Mesothelial cell of epicardium (in vitro differentiated cells): ENCODE data around the gene DPF3. TPM values are rescaled to one million over a fixed set of nuclear protein-coding genes. Genes with fewer than 3 reads are reported as not detected.

ENCODE experiments used
- DNase-seq, 2 experiments: peaks; one replicate each; pipeline ENCODE4 v3.0.0; 2021; ENCODE audit warnings: low spot score in 2 of 2; ENCODE audit not compliant: unreplicated experiment in 2 of 2
- H3K27ac Mint-ChIP-seq: 2 replicates; pipeline ENCODE4 v1.8.0; 2021; ENCODE audit warnings: mixed read lengths
- H3K27me3 Mint-ChIP-seq: 2 replicates; pipeline ENCODE4 v1.8.0; 2021; ENCODE audit warnings: low read depth, mixed read lengths
- H3K36me3 Mint-ChIP-seq: 2 replicates; pipeline ENCODE4 v1.8.0; 2021; ENCODE audit warnings: mixed read lengths
- H3K4me1 Mint-ChIP-seq: 2 replicates; pipeline ENCODE4 v1.8.0; 2021; ENCODE audit warnings: mixed read lengths
- H3K4me3 Mint-ChIP-seq: 2 replicates; pipeline ENCODE4 v1.8.0; 2021; ENCODE audit warnings: mild to moderate bottlenecking, moderate library complexity, mixed read lengths
- H3K9me3 Mint-ChIP-seq: 2 replicates; pipeline ENCODE4 v1.8.0; 2021; ENCODE audit warnings: mixed read lengths
- total RNA-seq: library from RNA; stranded (reverse); gene quantifications from 3 replicates; pipeline ENCODE4 v1.2.1, GENCODE V29; 2021
- TF ChIP-seq, protein P1 (sequence below): fragments of 200-600 bp; sonication (generic); IDR thresholded peaks from one replicate; pipeline ENCODE4 v1.5.0; 2021; ENCODE audit warnings: antibody characterized with exemption; ENCODE audit not compliant: unreplicated experiment

Gene DPF3
- total RNA-seq, 1 donor from 2014 or later, result 1.3 TPM

- peaks cover 5% of the 10 kb centered on the region for H3K9me3 Mint-ChIP-seq
- H3K4me1 Mint-ChIP-seq, result peaks cover 56% of the 10 kb centered on the region
- H3K4me3 Mint-ChIP-seq, result peak overlapping the region; percentile 18
- DNase-seq, result no peak
- H3K27me3 Mint-ChIP-seq, result peaks cover 4% of the 10 kb centered on the region
- H3K27ac Mint-ChIP-seq, result peak overlapping the region; percentile 52
- no peaks in the 10 kb centered on the region for H3K36me3 Mint-ChIP-seq
- TF ChIP-seq, protein P1, sequence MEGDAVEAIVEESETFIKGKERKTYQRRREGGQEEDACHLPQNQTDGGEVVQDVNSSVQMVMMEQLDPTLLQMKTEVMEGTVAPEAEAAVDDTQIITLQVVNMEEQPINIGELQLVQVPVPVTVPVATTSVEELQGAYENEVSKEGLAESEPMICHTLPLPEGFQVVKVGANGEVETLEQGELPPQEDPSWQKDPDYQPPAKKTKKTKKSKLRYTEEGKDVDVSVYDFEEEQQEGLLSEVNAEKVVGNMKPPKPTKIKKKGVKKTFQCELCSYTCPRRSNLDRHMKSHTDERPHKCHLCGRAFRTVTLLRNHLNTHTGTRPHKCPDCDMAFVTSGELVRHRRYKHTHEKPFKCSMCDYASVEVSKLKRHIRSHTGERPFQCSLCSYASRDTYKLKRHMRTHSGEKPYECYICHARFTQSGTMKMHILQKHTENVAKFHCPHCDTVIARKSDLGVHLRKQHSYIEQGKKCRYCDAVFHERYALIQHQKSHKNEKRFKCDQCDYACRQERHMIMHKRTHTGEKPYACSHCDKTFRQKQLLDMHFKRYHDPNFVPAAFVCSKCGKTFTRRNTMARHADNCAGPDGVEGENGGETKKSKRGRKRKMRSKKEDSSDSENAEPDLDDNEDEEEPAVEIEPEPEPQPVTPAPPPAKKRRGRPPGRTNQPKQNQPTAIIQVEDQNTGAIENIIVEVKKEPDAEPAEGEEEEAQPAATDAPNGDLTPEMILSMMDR, result no peak
Measured at GRCh38 chr14:72617391-72618031, 276.4 kb downstream of the DPF3 start.

DNA sequence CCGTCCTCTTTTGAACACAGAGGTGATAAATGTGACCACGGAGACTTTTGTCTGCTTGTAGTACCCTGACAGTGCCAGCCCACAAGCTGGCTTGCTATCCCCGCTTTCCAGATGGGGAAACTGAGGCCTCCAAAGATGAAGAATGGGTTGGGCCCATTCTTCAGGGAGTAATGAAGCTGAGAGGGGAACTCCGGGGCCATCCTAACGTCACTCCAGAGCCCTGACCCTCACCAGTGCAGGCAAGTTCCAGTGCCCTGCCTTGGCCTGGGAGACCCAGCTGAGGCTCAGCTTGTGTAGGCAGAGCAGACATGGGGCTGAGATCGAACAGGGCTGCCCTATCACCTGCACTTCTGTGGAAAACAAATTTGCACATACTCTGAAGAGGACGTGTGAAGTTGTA, 277.1 kb downstream of the DPF3 start:
- no peak for DNase-seq
- Mint-ChIP-seq H3K4me1 (peaks cover 56% of the 10 kb centered on the region), H3K4me3 (no peak overlapping the region), H3K9me3 (peaks cover under 1% of the 10 kb centered on the region), H3K36me3 (no peaks in the 10 kb centered on the region), H3K27ac (peak overlapping the region; percentile 52), H3K27me3 (peaks cover 4% of the 10 kb centered on the region)
- TF ChIP-seq, protein P1, result no peak

DNA sequence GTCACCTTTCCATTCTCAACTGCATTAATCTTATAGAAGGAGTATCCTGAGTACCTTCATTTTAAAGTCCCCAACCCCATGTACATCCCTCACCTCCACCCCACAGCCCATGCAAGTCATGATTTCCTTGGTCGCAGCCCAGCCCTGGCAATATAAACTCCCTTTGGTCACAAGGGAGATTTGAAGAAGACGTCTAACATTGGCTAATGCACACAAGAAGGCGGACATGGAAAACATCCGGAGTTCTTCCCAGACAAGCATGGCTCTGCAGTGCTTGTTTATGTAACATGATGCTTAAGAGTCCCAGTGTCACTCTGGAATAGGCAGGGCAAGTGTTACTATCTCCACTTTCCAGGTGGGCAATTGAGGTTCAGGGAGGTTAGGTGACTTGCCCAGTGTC, 277.6 kb downstream of the DPF3 start:
- H3K4me1 Mint-ChIP-seq, result peaks cover 56% of the 10 kb centered on the region
- no peak for DNase-seq
- H3K9me3 Mint-ChIP-seq, result no peaks in the 10 kb centered on the region
- peaks cover 7% of the 10 kb centered on the region for H3K27me3 Mint-ChIP-seq
- TF ChIP-seq, protein P1, result no peak
- no peaks in the 10 kb centered on the region for H3K36me3 Mint-ChIP-seq
- H3K27ac Mint-ChIP-seq, result peak overlapping the region; percentile 75
- H3K4me3 Mint-ChIP-seq, result peak overlapping the region; percentile 10

GRCh38 chr14:72615451-72616121, 278.3 kb downstream of the DPF3 start:
- TF ChIP-seq, protein P1, result no peak
- H3K27ac Mint-ChIP-seq, result peak overlapping the region; percentile 75
- no peak for DNase-seq
- H3K27me3 Mint-ChIP-seq, result peaks cover 5% of the 10 kb centered on the region
- H3K9me3 Mint-ChIP-seq, result no peaks in the 10 kb centered on the region
- H3K36me3 Mint-ChIP-seq, result no peaks in the 10 kb centered on the region
- peaks cover 56% of the 10 kb centered on the region for H3K4me1 Mint-ChIP-seq
- H3K4me3 Mint-ChIP-seq, result no peak overlapping the region

GRCh38 chr14:72614891-72615415, 278.9 kb downstream of the DPF3 start:
- no peak for DNase-seq
- no peaks in the 10 kb centered on the region for H3K36me3 Mint-ChIP-seq
- no peaks in the 10 kb centered on the region for H3K9me3 Mint-ChIP-seq
- peaks cover 55% of the 10 kb centered on the region for H3K4me1 Mint-ChIP-seq
- TF ChIP-seq, protein P1, result no peak
- no peak overlapping the region for H3K4me3 Mint-ChIP-seq
- peaks cover 4% of the 10 kb centered on the region for H3K27me3 Mint-ChIP-seq
- no peak overlapping the region for H3K27ac Mint-ChIP-seq
